ENCODE data around the gene TREX2. TPM values are rescaled to one million over a fixed set of nuclear protein-coding genes. Genes with fewer than 3 reads are reported as not detected.
"Not testable (repeated sequence)": the region's sequence is repeated elsewhere in the genome, so short reads cannot be mapped to it uniquely, and the experiment has no call there.

The TREX2 gene
- total RNA-seq, 1 donor from 2014 or later: 1.9 TPM

DNA sequence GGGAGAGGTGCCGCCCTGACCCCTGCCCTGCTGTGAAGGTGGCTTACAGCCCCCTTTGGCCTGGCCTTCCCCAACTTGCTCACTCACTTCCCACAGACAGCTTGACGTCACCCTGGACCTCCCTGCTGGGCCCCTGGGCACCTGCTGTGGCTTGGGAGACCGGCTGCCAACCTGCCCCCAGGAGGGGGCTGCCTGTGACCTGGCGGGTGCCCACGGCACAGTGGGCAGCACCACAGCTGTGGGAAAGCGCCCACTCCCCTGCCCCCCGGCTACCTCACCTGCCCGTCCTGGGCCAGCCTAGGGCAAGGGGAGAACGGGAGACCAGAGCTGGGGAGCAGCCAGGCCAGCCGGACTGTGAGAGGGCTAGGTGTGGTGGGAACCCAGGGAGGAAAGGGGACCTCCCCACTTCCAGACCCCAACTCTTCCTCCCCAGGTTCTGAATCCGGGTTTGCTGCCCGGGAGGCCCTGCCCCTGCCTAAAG lies 36.9 kb downstream of the TREX2 start:
- H3K27me3 Mint-ChIP-seq: peaks cover 3% of the 10 kb centered on the region
- H3K36me3 Mint-ChIP-seq (ENCODE audit: low read depth): no peaks in the 10 kb centered on the region
- no peak for DNase-seq
- H3K4me1 Mint-ChIP-seq: peaks cover 9% of the 10 kb centered on the region
- intact Hi-C loops (cut with micrococcal nuclease): no loop called here
- H3K4me3 Mint-ChIP-seq: no peak overlapping the region
- H3K27ac Mint-ChIP-seq: no peak overlapping the region
- H3K9me3 Mint-ChIP-seq: no peaks in the 10 kb centered on the region

DNA sequence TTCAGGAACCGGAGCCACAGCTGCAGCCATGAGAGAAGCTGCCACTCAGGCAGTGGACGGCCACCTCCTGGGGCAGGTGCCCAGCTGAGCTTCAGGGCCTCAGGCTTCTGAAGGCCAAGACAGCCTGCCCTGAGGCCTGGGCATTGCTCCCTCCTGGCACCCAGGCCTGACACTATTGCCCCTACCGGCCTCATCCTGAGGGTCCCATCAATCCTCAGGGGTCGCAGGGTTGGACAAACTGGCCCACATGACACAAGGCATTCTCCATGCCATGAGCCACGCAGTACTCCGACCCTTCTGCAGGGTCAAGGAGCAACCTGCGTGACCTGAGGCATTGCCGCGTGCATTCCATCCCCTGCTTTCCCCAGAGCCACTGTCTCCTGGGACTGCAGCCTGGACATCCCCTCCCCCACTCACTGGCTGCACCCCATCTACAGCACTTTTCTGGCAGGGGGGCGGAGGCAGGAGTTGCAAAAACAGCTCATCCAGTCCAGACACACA lies 37.6 kb downstream of the TREX2 start:
- H3K27ac Mint-ChIP-seq: no peak overlapping the region
- peaks cover 4% of the 10 kb centered on the region for H3K27me3 Mint-ChIP-seq
- H3K9me3 Mint-ChIP-seq: no peaks in the 10 kb centered on the region
- no peak overlapping the region for H3K4me3 Mint-ChIP-seq
- peaks cover 9% of the 10 kb centered on the region for H3K4me1 Mint-ChIP-seq
- no peak for DNase-seq
- intact Hi-C loops (cut with micrococcal nuclease): no loop called here
- no peaks in the 10 kb centered on the region for H3K36me3 Mint-ChIP-seq (ENCODE audit: low read depth)

DNA sequence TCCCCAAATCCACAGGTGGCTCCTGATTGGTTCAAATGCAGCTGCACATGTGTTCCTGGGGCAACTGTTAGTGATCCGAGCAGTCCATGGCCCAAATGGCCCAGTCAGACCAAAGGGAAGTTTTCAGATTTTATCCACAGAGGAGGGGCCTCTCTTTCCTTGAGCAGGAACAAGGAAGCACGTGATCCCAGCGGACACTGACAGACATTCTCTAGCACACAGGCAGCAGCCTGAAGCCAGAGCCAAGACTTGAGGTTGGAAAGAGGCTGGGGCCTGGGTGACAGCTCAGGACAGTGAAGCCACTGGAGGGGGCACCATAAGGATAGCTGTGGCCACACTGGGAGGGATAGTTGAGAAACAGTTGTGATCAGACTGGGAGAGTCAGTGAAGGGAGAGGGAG lies 38.1 kb downstream of the TREX2 start:
- peaks cover 9% of the 10 kb centered on the region for H3K27me3 Mint-ChIP-seq
- DNase-seq: no peak
- no peaks in the 10 kb centered on the region for H3K9me3 Mint-ChIP-seq
- intact Hi-C loops (cut with micrococcal nuclease): no loop called here
- H3K4me3 Mint-ChIP-seq: no peak overlapping the region
- H3K36me3 Mint-ChIP-seq (ENCODE audit: low read depth): no peaks in the 10 kb centered on the region
- peaks cover 9% of the 10 kb centered on the region for H3K4me1 Mint-ChIP-seq
- H3K27ac Mint-ChIP-seq: no peak overlapping the region

DNA sequence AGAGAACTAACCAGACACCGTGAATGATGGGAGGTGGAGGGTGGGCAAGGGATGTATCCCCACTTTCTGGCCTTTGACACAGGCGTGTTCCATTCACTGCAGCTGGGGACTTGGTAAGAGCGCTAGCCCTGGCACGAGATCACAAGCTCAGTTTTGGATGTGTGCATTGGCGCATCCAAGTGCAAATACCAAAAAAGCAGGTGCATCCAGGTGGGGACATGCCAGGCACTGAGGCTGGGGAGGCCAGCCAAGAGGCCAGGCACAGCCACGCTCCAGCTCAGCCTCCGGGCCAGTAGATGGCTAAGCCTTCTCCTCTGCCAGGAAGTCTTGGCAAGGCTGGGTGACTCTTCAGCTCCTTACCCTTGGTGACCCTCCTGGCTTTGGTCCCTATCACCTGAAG lies 39.0 kb downstream of the TREX2 start:
- intact Hi-C loops (cut with micrococcal nuclease): no loop called here
- H3K4me3 Mint-ChIP-seq: no peak overlapping the region

DNA sequence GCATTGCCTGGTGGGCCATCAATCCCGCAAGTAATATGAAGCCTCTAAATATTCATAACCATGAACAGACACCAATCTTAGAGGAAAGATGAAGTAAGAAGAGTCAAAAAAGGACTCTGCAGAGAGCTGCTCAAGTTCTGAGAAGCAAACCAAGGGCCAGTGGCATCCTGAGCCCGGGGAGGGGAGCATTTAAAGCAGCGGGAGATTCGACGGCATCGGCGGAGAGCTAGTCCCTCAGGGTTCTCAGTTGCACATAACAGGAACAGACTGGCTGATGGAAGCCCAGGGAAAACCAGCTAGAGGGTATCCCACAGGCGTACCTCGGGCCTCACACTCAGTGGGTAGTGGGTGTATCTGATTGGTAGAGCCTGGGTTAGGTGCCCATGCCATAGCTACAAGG lies 39.8 kb downstream of the TREX2 start:
- no peak for DNase-seq
- H3K27ac Mint-ChIP-seq: no peak overlapping the region
- no peaks in the 10 kb centered on the region for H3K9me3 Mint-ChIP-seq
- H3K27me3 Mint-ChIP-seq: peaks cover 12% of the 10 kb centered on the region
- H3K4me1 Mint-ChIP-seq: peaks cover 2% of the 10 kb centered on the region
- H3K4me3 Mint-ChIP-seq: no peak overlapping the region
- no peaks in the 10 kb centered on the region for H3K36me3 Mint-ChIP-seq (ENCODE audit: low read depth)
- intact Hi-C loops (cut with micrococcal nuclease): no loop called here

More for the DNA sequence above, 39.0 kb downstream of the TREX2 start:
- Mint-ChIP-seq H3K36me3 (ENCODE audit: low read depth) (no peaks in the 10 kb centered on the region), H3K27me3 (peaks cover 12% of the 10 kb centered on the region), H3K27ac (no peak overlapping the region), H3K9me3 (no peaks in the 10 kb centered on the region), H3K4me1 (peaks cover 3% of the 10 kb centered on the region)
- no peak for DNase-seq

DNA sequence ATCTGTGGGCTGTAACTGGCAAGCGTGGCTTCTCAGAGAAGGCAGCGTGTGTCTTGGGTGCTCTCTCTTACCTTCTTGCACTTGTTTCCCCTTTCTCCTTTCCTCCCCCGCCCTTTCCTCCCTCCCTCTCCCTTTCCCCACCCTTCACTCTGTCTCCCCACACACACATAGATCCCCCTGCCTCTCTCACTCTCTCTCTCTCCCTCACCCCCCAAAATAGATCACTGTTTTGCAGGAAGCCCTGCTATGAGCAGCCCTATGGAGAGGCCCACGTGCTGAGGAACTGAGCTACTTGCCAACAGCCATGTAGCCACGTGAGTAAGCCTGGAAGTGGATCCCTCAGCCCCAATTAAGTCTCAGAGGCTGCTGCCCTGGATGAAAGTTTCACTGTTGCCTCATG lies 40.4 kb downstream of the TREX2 start:
- peaks cover 12% of the 10 kb centered on the region for H3K27me3 Mint-ChIP-seq
- H3K27ac Mint-ChIP-seq: no peak overlapping the region
- no peaks in the 10 kb centered on the region for H3K9me3 Mint-ChIP-seq
- no peak for DNase-seq
- intact Hi-C loops (cut with micrococcal nuclease): no loop called here
- H3K4me3 Mint-ChIP-seq: no peak overlapping the region
- no peaks in the 10 kb centered on the region for H3K36me3 Mint-ChIP-seq (ENCODE audit: low read depth)
- H3K4me1 Mint-ChIP-seq: no peaks in the 10 kb centered on the region

DNA sequence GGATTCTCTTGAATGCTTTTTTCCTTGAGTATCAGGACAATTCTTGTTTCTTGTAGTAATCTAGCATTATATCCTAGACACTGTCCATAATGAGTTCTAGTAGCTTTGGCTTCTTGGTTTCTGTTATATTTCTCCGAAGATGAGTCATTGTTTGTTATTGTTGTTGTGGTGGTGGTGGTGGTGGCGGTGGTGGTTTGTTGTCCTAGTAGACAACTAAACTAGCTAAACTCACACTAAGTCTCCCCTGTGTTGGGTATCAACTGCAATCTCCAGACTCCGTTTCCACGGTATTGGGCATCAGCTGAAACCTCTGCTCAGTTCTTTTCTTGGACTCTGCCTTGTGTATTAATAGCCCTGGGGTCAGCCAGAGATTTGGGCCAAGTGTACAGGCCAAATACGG lies 41.5 kb downstream of the TREX2 start:
- intact Hi-C loops (cut with micrococcal nuclease); H3K4me3 Mint-ChIP-seq; H3K27ac Mint-ChIP-seq; H3K9me3 Mint-ChIP-seq; H3K36me3 Mint-ChIP-seq (ENCODE audit: low read depth); H3K4me1 Mint-ChIP-seq; DNase-seq: not testable (repeated sequence)
- H3K27me3 Mint-ChIP-seq: peaks cover 12% of the 10 kb centered on the region

DNA sequence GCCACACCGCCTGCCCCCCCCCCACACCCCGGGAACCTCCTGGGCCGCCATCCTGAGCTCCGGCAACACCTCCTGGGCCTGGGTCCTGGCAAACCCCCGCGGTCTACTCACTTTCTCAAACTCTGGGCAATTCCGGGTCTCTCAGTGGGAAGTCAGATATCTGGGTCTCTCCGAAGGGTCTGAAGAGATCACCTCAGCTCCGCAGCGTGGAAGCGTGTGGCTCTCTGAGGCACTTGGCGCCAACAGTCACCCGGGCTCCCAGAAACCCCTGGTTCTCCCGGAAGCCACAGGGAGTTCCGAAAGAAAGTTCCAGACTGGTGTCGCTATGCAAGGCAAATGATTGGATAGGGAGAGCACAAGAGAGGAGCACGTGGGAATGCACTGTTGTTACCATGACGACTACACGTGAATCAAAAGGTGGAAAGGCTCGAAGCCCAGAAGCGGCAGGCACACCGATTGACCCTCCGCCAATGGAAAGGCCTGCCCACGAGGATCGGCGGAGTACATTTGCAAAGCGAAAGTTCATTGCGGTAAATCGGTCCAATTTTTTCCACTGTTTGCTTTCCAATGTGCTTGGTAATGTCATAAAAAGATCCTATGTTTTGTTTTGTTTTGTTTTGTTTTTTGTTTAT lies 44.6 kb downstream of the TREX2 start, which contains the start of gene PNMA6E:
PNMA6E (minus strand) TSS at position 218 of the 632 bp plus-strand sequence. CDS start 2,501 bp downstream, outside the sequence.
- H3K9me3 Mint-ChIP-seq: no peaks in the 10 kb centered on the region
- no peaks in the 10 kb centered on the region for H3K36me3 Mint-ChIP-seq (ENCODE audit: low read depth)
- no peak within 1 kb of the TSS for H3K27ac Mint-ChIP-seq
- H3K27me3 Mint-ChIP-seq: peaks cover 12% of the 10 kb centered on the region
- DNase-seq: no peak
- intact Hi-C loops (cut with micrococcal nuclease): no loop called here
- H3K4me1 Mint-ChIP-seq: peaks cover 2% of the 10 kb centered on the region
- no peak within 1 kb of the TSS for H3K4me3 Mint-ChIP-seq

DNA sequence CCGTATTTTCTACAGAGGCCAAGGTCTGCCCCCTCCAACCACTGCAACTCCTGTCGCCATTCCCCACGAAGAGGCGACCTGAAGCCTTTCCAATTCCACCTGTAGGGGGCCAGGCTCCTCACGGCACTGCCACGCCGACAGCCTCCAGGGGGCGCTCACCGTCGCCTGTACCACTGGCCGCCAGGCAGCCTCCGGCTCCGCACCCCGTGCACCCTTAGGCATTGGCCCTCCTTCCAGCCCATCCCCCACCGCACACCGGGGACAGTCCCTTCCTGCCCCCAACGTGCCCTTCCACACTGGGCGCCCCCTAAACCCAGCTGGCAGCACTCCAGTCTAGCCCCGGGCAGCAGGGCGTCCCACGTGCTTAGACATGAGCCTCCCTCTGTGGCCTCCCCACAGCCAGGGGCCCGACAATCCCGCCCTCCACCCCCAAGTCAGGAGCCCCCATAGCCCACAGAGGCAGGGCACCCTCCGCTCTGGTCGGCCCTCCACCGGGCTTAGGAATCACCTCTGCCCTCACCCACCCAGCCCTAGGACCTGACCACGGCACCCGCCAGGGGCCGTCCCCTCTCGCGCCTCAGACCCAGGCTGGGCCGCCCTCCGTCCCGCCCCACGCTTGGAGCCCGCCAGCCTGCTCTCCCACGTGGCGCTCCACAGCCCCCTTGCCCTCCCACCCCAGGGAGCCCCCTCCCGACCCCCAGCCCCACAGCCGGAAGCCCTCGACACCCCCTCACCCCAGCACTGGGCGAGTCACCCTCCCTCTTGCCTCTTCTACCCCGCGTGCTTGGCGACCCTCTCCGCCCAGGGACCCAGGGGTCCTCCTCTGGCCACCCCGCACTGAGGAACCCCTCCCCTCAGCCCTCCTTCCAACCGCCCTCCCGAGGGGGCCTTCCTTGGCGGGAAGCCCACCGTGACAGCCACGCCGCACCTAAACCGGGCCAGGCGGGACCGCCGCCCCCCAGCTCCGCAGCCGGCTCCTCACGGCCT lies 45.4 kb downstream of the TREX2 start:
- DNase-seq: peak; percentile 85
- Mint-ChIP-seq H3K4me1 (peaks cover 7% of the 10 kb centered on the region), H3K36me3 (ENCODE audit: low read depth) (no peaks in the 10 kb centered on the region), H3K27ac (no peak overlapping the region), H3K9me3 (no peaks in the 10 kb centered on the region), H3K4me3 (no peak overlapping the region), H3K27me3 (peaks cover 12% of the 10 kb centered on the region)
- intact Hi-C loops (cut with micrococcal nuclease): no loop called here

DNA sequence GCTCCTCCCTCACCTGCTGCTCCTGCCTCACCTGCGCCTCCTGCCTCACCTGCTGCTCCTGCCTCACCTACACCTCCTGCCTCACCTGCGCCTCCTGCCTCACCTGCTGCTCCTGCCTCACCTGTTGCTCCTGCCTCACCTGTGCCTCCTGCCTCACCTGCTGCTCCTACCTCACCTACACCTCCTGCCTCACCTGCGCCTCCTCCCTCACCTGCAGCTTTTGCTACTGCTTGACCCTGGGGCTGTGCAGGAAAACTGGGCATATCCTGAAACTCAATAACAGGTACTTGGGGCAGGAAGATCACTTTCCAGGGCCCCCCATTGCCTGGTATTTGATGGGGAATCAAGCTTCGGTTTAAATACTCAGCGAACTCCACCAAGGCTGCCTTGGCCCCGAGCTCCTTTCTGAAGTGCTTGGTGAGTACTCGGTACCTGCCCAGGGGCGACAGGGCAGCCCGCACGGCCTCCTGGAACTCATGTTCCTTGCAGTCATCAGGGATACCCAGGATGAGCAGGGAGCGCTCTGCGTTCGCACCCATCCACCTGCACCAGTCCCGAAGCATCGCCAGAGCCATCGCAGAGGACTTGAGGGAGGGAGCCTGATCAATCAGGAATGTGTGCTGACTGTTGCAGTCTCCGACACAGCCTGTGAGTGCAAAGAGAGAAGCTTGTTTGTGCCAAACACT lies 47.4 kb downstream of the TREX2 start:
- H3K9me3 Mint-ChIP-seq: no peaks in the 10 kb centered on the region
- H3K4me3 Mint-ChIP-seq: no peak overlapping the region
- no peak overlapping the region for H3K27ac Mint-ChIP-seq
- peaks cover 9% of the 10 kb centered on the region for H3K27me3 Mint-ChIP-seq
- DNase-seq: no peak
- H3K36me3 Mint-ChIP-seq (ENCODE audit: low read depth): no peaks in the 10 kb centered on the region
- peaks cover 16% of the 10 kb centered on the region for H3K4me1 Mint-ChIP-seq
- intact Hi-C loops (cut with micrococcal nuclease): no loop called here

DNA sequence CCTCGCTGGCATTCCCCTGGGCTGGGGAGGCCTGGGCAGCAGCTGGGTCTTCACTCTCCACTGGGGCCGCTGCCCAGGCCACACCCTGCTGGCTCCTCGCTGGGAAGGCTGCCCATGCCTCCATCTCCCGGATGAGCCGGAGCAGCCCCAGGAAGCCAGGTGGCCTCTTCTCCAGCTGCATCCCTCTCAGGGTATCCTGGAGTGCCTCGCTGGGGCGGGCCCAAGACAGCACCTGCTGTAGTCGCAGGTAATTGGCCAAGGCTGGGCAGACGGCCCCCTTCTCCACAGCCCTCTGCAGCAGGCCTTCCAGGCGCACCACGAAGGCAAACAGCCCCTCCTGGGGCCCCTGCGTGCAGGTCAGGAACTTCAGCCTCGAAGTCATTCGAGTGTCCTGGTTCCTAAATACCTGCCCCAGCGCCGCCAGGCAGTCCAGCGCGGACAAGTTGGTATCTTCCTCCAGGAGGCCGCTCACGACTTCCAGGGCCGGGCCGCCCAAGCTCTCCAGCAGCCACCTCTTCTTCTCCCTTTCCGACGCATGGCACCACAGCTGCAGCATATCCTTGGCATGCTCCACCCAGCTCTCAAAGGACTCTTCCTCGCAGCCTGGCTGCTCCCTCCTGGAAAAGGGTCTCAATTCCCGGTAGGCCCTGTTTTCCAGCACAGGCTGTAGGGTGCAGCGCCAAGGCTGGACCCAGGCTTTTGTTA lies 48.4 kb downstream of the TREX2 start:
- no peak for DNase-seq
- intact Hi-C loops (cut with micrococcal nuclease): no loop called here
- Mint-ChIP-seq H3K9me3 (no peaks in the 10 kb centered on the region), H3K27ac (no peak overlapping the region), H3K27me3 (peaks cover 3% of the 10 kb centered on the region), H3K4me3 (no peak overlapping the region), H3K4me1 (peaks cover 16% of the 10 kb centered on the region), H3K36me3 (ENCODE audit: low read depth) (no peaks in the 10 kb centered on the region)

DNA sequence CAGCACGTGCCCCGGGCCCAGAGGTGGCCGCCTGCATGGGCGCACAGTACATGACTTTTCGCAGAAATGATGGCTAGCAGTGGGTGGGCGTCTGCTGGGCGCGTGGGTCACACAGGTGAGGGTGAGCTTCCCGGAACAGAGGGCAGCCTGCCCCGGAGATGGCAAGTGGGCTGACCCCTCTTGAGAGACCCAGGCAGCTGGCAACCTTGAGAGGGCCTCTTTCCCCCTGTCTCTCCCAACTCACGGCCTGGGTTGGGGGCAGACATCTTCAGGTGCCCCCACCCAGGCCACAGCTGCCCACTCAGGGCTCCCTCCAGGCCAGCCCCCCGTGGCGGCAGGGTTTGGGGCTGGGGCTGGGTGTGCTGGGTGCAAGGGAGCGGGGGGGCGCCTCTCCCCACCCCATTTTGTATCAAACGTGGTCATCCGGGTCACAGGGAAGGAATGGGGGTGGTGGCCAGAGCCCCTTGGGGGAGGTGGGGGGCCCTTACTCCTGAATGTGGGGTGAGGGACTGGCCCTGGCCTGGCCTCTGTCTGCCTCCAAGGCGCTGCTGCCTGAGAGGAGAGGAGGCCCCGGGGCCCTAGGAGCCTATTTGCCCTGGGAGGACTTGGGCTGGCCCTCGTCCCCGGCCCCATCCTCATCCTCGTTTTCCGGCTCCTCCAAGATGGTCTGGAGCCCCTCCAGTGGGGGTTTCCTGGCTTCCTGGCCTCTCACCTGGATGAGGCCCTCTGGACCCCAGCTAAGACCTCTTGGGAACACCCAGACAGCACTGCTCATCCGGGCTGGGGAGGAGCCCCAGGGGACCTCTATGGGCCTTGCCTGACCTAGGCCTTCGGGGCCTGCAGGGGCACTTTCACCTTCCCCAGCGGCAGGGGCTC lies 49.3 kb downstream of the TREX2 start:
- Mint-ChIP-seq H3K36me3 (ENCODE audit: low read depth) (no peaks in the 10 kb centered on the region), H3K27ac (no peak overlapping the region), H3K4me1 (peaks cover 16% of the 10 kb centered on the region), H3K27me3 (no peaks in the 10 kb centered on the region), H3K4me3 (no peak overlapping the region), H3K9me3 (no peaks in the 10 kb centered on the region)
- intact Hi-C loops (cut with micrococcal nuclease): no loop called here
- DNase-seq: no peak

Measured in activated CD4-positive, alpha-beta T cell treated with anti-CD3 and anti-CD28 coated beads, Interleukin-2, amount 10 ng/mL, durations not matched to agents 24 days and 14 days (primary cell).